NOMO-1 (cell line): Measurements from ENCODE around the gene PEAK3.

Experiments
- DNase-seq, 2 experiments: peaks; one replicate each; lab custom pipeline; 2025; ENCODE audit not compliant: unreplicated experiment in 2 of 2; lab: John Stamatoyannopoulos, UW

PEAK3 gene

GRCh38 chr19:2227415-2228156, 54.4 kb downstream of the PEAK3 start:
- DNase-seq, result peak; percentile 94 to 95

DNA sequence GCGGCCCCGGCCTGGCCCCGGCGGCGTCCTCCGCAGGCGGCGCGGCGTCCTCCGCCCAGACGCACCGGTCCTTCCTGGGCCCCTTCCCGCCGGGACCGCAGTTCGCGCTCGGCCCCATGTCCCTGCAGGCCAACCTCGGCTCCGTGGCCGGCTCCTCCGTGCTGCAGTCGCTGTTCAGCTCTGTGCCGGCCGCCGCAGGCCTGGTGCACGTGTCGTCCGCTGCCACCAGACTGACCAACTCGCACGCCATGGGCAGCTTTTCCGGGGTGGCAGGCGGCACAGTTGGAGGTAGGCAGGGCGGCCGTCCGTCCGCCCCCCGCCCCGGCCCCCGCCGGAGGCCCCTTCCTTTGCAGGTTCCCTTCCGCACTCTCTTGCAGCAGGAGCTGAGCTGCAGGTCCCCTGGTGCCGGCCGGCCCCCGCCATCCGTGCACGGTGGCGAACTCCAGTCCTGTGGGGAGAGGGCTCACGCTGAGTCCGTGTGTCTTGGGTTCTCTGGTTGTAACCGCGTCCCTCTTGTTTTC, 55.1 kb downstream of the PEAK3 start:
- DNase-seq, result no peak

DNA sequence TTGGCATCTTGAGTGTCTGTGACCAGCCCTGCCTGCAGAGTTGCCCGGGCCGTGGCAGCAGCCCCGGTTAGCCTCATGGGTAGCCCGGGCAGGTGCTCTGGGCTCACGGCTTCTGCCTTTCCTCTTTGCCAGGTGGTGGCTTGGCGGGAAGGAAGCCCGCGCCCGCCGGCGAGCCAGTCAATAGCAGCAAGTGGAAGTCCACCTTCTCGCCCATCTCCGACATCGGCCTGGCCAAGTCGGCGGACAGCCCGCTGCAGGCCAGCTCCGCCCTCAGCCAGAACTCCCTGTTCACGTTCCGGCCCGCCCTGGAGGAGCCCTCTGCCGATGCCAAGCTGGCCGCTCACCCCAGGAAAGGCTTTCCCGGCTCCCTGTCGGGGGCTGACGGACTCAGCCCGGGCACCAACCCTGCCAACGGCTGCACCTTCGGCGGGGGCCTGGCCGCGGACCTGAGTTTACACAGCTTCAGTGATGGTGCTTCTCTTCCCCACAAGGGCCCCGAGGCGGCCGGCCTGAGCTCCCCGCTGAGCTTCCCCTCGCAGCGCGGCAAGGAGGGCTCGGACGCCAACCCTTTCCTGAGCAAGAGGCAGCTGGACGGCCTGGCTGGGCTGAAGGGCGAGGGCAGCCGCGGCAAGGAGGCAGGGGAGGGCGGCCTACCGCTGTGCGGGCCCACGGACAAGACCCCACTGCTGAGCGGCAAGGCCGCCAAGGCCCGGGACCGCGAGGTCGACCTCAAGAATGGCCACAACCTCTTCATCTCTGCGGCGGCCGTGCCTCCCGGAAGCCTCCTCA, 55.7 kb downstream of the PEAK3 start:
- DNase-seq, result no peak

DNA sequence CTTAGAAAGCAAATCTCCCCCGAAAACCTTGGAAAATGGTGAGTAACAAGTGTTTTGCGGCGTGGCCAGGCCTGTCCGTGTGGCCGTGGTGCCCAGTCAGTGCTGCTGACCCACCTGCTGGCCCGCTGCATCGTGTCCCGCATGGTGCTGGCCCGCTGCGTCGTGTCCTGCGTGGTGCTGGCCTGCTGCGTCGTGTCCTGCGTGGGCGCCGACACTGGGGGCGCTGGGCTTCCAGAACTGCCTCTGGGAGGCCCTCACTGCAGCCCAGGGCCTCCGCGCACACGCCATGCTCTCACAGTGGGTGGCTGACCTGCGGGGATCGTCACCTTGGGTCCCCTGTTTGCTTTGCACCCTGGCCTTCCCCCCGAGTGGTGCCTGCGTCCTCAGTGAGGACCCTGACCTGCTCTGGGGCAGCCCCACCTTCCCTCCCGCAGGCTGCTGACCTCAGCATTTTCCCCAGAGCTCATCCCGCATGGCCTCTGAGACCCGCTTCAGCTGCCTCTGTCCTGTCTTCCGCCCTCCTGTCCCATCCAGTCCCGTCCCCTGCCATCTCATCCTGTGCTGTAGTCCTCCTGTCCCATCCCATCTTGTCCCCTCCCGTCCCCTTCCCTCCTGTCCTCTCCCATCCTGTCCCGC, 56.4 kb downstream of the PEAK3 start:
- DNase-seq, result no peak

DNA sequence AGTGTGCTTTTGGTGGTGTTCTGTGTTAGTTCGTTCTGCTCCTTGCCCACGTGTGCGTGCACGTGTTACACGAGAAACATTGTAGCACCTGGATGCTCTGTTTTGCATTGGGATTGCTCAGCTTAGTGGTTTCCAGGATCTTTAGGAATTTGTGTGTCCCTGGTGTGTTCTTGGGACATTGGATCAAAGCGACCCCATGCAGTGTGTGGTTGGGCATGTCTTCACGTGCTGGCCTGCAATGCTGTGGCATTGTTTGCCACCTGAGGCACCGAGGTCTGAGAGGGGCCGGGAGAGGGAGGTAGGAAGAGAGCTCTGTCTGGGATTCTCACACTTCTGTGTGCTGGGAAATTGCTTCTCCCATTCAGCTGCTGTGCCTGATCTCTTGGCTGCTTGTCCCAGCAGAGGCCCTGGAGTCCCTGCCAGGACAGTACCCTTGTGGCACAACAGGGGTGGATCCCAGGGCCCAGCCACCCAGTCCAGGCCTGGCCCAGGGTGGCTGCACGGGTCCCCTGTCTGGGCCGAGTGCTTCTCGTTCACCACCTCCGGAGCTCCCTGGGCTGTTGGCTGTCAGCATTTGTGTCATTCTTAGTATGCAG, 57.1 kb downstream of the PEAK3 start:
- DNase-seq, result no peak
